IMR-90 (cell line): Measurements from ENCODE around the gene PODXL2. TPM values are rescaled to one million over a fixed set of nuclear protein-coding genes. Genes with fewer than 3 reads are reported as not detected.

ENCODE experiments used
- ATAC-seq: fragments of 200-7000 bp; cut with Tn5 transposase; 2 replicates; pipeline ENCODE4 v1.9.1; 2020; ENCODE audit warnings: low read depth, mild to moderate bottlenecking, moderate library complexity
- BruUV-seq: library from RNA; stranded (reverse); fragments of 400-500 nt; replicated peaks from 2 replicates; lab custom pipeline; 2021; lab: Mats Ljungman, UMichigan
- CTCF ChIA-PET: fragments of 300-600 bp; formaldehyde crosslinking; extraction: SDS; loops from one replicate; lab custom pipeline; 2021; ENCODE audit warnings: antibody characterized with exemption; lab: Yijun Ruan, JAX
- POLR2A ChIA-PET: fragments of 300-600 bp; sonication (Branson Sonifier 250); formaldehyde crosslinking; loops from one replicate; lab custom pipeline; 2022; ENCODE audit warnings: antibody characterized with exemption; ENCODE audit not compliant: unreplicated experiment; lab: Charles Lee
- DNase-seq: peaks from one replicate; pipeline ENCODE4 v3.0.0; 2013
- H2AFZ ChIP-seq: replicated peaks from 2 replicates; pipeline ENCODE3; 2013; ENCODE audit warnings: low read length, mild to moderate bottlenecking; ENCODE audit not compliant: poor library complexity
- H2AK5ac ChIP-seq: 2 replicates; pipeline ENCODE4 v1.6.1; 2013; ENCODE audit warnings: low read depth, low read length, inconsistent platforms
- H2AK9ac ChIP-seq: replicated peaks from 2 replicates; pipeline ENCODE3; 2013; ENCODE audit warnings: mild to moderate bottlenecking, low read depth, low read length, moderate library complexity; ENCODE audit not compliant: poor library complexity
- H2BK120ac ChIP-seq: 2 replicates; pipeline ENCODE4 v1.6.1; 2013; ENCODE audit warnings: low read depth, low read length, inconsistent platforms
- H2BK15ac ChIP-seq: 3 replicates; pipeline ENCODE4 v1.6.1; 2013; ENCODE audit warnings: low read depth, low read length, inconsistent platforms
- H2BK20ac ChIP-seq: 2 replicates; pipeline ENCODE4 v1.6.1; 2013; ENCODE audit warnings: low read depth, mild to moderate bottlenecking, inconsistent platforms, low read length, moderate library complexity
- H2BK5ac ChIP-seq: 2 replicates; pipeline ENCODE4 v1.6.1; 2013; ENCODE audit warnings: mild to moderate bottlenecking, low read depth, low read length, inconsistent platforms; ENCODE audit not compliant: poor library complexity, severe bottlenecking
- H3K14ac ChIP-seq: replicated peaks from 2 replicates; pipeline ENCODE4 v1.6.1; 2013; ENCODE audit warnings: low read depth, low read length, inconsistent platforms
- H3K18ac ChIP-seq: 2 replicates; pipeline ENCODE4 v1.6.1; 2013; ENCODE audit warnings: low read depth, low read length, control low read depth
- H3K23ac ChIP-seq: 2 replicates; pipeline ENCODE4 v1.6.1; 2013; ENCODE audit warnings: low read depth, low read length, inconsistent platforms
- H3K27ac ChIP-seq: 2 replicates; pipeline ENCODE4 v1.5.1; 2013; ENCODE audit warnings: mild to moderate bottlenecking, control low read depth, low read length; ENCODE audit not compliant: insufficient read depth
- H3K27me3 ChIP-seq: 2 replicates; pipeline ENCODE4 v1.6.1; 2013; ENCODE audit warnings: low read length; ENCODE audit not compliant: control insufficient read depth, insufficient read depth
- H3K36me3 ChIP-seq: 2 replicates; pipeline ENCODE4 v1.6.1; 2013; ENCODE audit warnings: low read length, mixed read lengths; ENCODE audit not compliant: control insufficient read depth, insufficient read depth
- H3K4ac ChIP-seq: 2 replicates; pipeline ENCODE4 v1.6.1; 2013; ENCODE audit warnings: low read depth, low read length, inconsistent platforms
- H3K4me1 ChIP-seq: 2 replicates; pipeline ENCODE4 v1.6.1; 2013; ENCODE audit warnings: low read length, mixed read lengths; ENCODE audit not compliant: control insufficient read depth, insufficient read depth
- H3K4me2 ChIP-seq: 2 replicates; pipeline ENCODE4 v1.6.1; 2013; ENCODE audit warnings: low read depth, mild to moderate bottlenecking, control low read depth, low read length, moderate library complexity
- H3K4me3 ChIP-seq: 2 replicates; pipeline ENCODE4 v1.5.1; 2013; ENCODE audit warnings: low read depth, mild to moderate bottlenecking, control low read depth, low read length, moderate library complexity; ENCODE audit not compliant: insufficient read depth
- H3K56ac ChIP-seq: 2 replicates; pipeline ENCODE4 v1.6.1; 2013; ENCODE audit warnings: low read length, inconsistent platforms; ENCODE audit not compliant: insufficient read depth; ENCODE audit errors: extremely low read depth
- H3K79me1 ChIP-seq, 2 experiments: 2 replicates each; pipeline ENCODE4 v1.6.1; 2013; ENCODE audit warnings: low read length in 2 of 2, inconsistent platforms in 1 of 2, low read depth in 1 of 2
- H3K9ac ChIP-seq: 2 replicates; pipeline ENCODE4 v1.6.1; 2013; ENCODE audit warnings: low read depth, low read length, control low read depth
- H3K9me1 ChIP-seq: 2 replicates; pipeline ENCODE4 v1.6.1; 2013; ENCODE audit warnings: low read length, inconsistent platforms; ENCODE audit not compliant: insufficient read depth
- H3K9me3 ChIP-seq: 2 replicates; pipeline ENCODE4 v1.6.1; 2013; ENCODE audit warnings: low read length; ENCODE audit not compliant: control insufficient read depth, insufficient read depth
- H4K20me1 ChIP-seq: 2 replicates; pipeline ENCODE4 v1.6.1; 2013; ENCODE audit warnings: low read length, inconsistent platforms; ENCODE audit not compliant: insufficient read depth
- H4K5ac ChIP-seq: 2 replicates; pipeline ENCODE4 v1.6.1; 2013; ENCODE audit warnings: mild to moderate bottlenecking, low read depth, low read length, control low read depth
- H4K8ac ChIP-seq, 2 experiments: 2 replicates each; pipeline ENCODE4 v1.6.1; 2013; ENCODE audit warnings: low read depth in 2 of 2, low read length in 2 of 2, control low read depth in 1 of 2, inconsistent platforms in 1 of 2
- H4K91ac ChIP-seq: 2 replicates; pipeline ENCODE4 v1.6.1; 2013; ENCODE audit warnings: low read depth, low read length, inconsistent platforms; ENCODE audit not compliant: insufficient read depth
- BHLHE40 ChIP-seq: fragments of 150-350 bp; IDR thresholded peaks from 2 replicates; pipeline ENCODE4 v1.6.1; 2016; ENCODE audit warnings: mild to moderate bottlenecking, low read depth, low read length
- CEBPB ChIP-seq: IDR thresholded peaks from 2 replicates; pipeline ENCODE4 v1.6.1; 2012; ENCODE audit warnings: low read depth, low read length, improper control_type of control experiment
- CHD1 ChIP-seq: IDR thresholded peaks from 2 replicates; pipeline ENCODE4 v1.6.1; 2012; ENCODE audit warnings: low read depth, low read length, improper control_type of control experiment
- MAFK ChIP-seq: IDR thresholded peaks from 2 replicates; pipeline ENCODE4 v1.6.1; 2012; ENCODE audit warnings: low read depth, low read length, improper control_type of control experiment
- MAZ ChIP-seq: IDR thresholded peaks from 2 replicates; pipeline ENCODE4 v1.6.1; 2012; ENCODE audit warnings: low read depth, mild to moderate bottlenecking, low read length, improper control_type of control experiment, moderate library complexity, borderline replicate concordance
- MXI1 ChIP-seq: IDR thresholded peaks from 2 replicates; pipeline ENCODE4 v1.6.1; 2012; ENCODE audit warnings: low read depth, mild to moderate bottlenecking, low read length, moderate library complexity, borderline replicate concordance
- NFE2L2 ChIP-seq: fragments of 150-350 bp; IDR thresholded peaks from 2 replicates; pipeline ENCODE4 v1.6.1; 2016; ENCODE audit warnings: low read depth, mild to moderate bottlenecking, low read length
- POLR2A ChIP-seq: IDR thresholded peaks from 2 replicates; pipeline ENCODE4 v1.6.1; 2012; ENCODE audit warnings: mild to moderate bottlenecking, low read depth, low read length
- RAD21 ChIP-seq: IDR thresholded peaks from 2 replicates; pipeline ENCODE4 v1.6.1; 2012; ENCODE audit warnings: low read length, improper control_type of control experiment
- WGBS, 2 experiments: methylation state at CpG; one replicate each; pipeline versions ENCODE4 v1.1.5 to v1.1.7; 2013; ENCODE audit warnings: missing lambda C conversion rate in 2 of 2; ENCODE audit not compliant: insufficient read length in 1 of 2; ENCODE audit errors: extremely low coverage in 2 of 2; 5-methylcytosine and 5-hydroxymethylcytosine counted together
- dilution Hi-C: fragments of 300-500 bp; cut with HindIII; formaldehyde crosslinking; loops from one replicate; pipeline ENCODE4 v1.14.3; 2018; ENCODE audit warnings: low sequenced_read_pairs; ENCODE audit not compliant: unreplicated experiment
- in situ Hi-C: fragments of 300-500 bp; cut with MboI; formaldehyde crosslinking; loops from 3 replicates; pipeline ENCODE4 v1.14.3; 2019; ENCODE audit warnings: low sequenced_read_pairs, inconsistent platforms, mixed read lengths
- intact Hi-C: fragments of 100-400 bp; cut with micrococcal nuclease; formaldehyde crosslinking; loops from 2 replicates; pipeline ENCODE4 v1.10.0; 2022
- polyA plus RNA-seq, 3 experiments: library from polyadenylated mRNA; depleted of rRNA; stranded (reverse); fragments of >200 nt; gene quantifications; 2 replicates each; pipeline ENCODE4 v1.2.3, GENCODE V29; 2012; ENCODE audit warnings: low replicate concordance in 1 of 3
- total RNA-seq: library from RNA; depleted of rRNA; stranded (reverse); fragments of >200 nt; gene quantifications from 2 replicates; pipeline ENCODE4 v1.2.3, GENCODE V29; 2012
- TF ChIP-seq, protein P1 (sequence below): conservative IDR thresholded peaks from 2 replicates; pipeline ENCODE4 v1.5.1; 2012; ENCODE audit warnings: mild to moderate bottlenecking, low read depth, low read length, improper control_type of control experiment
- TF ChIP-seq, protein P2 (sequence below): fragments of 150-350 bp; IDR thresholded peaks from 2 replicates; pipeline ENCODE4 v1.6.1; 2017; ENCODE audit warnings: mild to moderate bottlenecking, antibody characterized with exemption, low read length, low read depth

Gene PODXL2
- total and polyA plus RNA-seq, 2 of the 4 experiments (the other 2 are of a cell fraction), result 1.6 to 5.4 TPM

DNA sequence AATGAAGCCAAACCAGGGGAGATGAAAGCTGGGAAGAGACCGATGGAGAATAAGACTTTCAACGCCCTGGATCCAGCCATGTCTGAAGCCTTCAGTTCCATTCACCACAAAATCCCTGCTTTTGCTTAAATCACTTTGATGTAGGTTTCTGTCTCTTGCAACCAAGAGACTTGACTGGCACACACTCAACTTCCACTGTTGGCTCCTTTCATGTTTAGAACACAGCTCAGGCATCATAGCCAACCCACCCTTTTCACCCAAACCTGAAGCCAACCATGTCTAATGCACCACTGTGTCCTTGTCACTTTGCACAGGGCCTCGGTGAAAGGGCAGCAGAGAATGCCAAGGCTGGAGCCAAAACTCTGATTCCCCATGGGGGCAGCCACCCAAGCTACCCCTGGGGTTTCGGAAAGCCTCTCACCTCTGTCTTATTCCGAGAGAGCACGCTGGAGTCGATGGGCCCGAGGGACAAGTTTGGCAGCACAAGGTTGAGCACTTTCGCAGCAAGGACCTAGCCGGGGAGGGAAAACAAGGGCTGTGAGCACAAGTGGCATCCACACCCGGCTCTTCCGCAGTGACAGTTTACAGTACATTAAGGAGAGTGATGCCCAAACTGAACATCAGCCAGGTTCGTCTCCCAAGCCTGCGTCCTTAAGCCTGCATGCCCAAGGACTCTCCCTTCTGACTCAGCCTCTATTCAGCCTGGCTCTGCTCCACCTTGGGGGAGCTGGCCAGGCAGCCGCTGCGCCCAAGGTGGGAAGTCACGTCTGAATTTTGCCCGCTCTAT lies 81.4 kb downstream of the PODXL2 start (continued):
- TF ChIP-seq CEBPB, result no peak
- no peak for TF ChIP-seq MXI1
- TF ChIP-seq CHD1, result no peak
- no peak for TF ChIP-seq MAFK
- TF ChIP-seq MAZ, result no peak

DNA sequence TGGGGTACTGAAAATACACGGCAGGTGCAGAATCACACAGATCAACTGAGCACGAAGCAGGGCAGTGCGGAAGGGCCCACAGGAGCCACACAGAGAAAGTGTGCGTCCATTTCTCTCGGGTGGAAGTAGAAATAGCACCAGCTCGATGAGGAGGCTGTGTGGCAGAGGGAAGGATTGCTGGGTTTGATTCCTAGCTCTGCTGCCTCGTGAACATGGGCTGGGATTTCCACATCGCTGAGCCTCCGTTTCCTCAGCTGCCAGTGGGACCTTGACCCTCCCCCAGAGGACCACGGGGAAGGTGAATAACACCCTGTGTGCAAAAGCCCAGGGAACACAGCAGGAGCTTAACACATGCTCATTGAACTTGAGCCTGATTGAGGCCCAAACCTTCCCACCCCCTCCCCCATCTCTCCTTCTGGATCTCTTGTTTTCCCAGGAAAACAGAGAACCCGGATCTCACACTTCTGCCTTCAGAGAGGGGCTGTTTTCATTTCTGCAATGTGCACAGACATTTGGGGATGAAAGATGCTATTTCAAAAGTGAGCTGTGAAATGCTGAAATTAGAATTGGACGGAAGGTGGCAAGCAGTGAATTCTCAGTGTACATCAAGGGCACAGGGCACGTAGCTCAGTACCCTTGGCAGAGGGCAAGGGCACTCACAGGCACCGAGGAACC lies 82.2 kb downstream of the PODXL2 start:
- Histone ChIP-seq H3K36me3 (peaks cover 11% of the 10 kb centered on the region), H4K20me1 (no peaks in the 10 kb centered on the region), H3K27me3 (no peaks in the 10 kb centered on the region), H3K9me3 (no peaks in the 10 kb centered on the region), H3K56ac (no peak overlapping the region), H2AFZ (peak overlapping the region; percentile 8), H3K14ac (0 out of 2 replicates have a peak overlapping the region, but pooled peaks have one; percentile 37), H2AK9ac (no peak overlapping the region), H2AK5ac (no peak overlapping the region), H4K8ac (no peak overlapping the region), H3K27ac (no peak overlapping the region), H2BK5ac (no peak overlapping the region), H3K23ac (peak overlapping the region; percentile 33; the same call in 1 of the 2 replicates), H3K79me1 (peaks cover 10 to 47% of the 10 kb centered on the region in 2 experiments; a peak in 3 of 4 replicates), H3K9ac (no peak overlapping the region), H2BK15ac (no peak overlapping the region), H3K9me1 (peaks cover 15% of the 10 kb centered on the region), H4K5ac (no peak overlapping the region), H3K4me3 (no peak overlapping the region), H2BK20ac (no peak overlapping the region), H4K91ac (no peak overlapping the region), H2BK120ac (no peak overlapping the region), H3K4me2 (no peak overlapping the region), H3K4ac (no peak overlapping the region), H3K18ac (no peak overlapping the region), H3K4me1 (peaks cover 5% of the 10 kb centered on the region; the same call in 1 of the 2 replicates)
- ATAC-seq (no peak), DNase-seq (no peak)
- intact Hi-C loops, result no loop called here
- ChIA-PET POLR2A (no interaction called here), CTCF (no interaction called here)
- 65% methylated on average over 6 of the region's 14 CpGs; no CpG with 5 or more reads in 1 of the 2 experiments for WGBS, 2 experiments
- dilution Hi-C loops, result no loop called here
- BruUV-seq, result no TSS peak
- in situ Hi-C loops, result no loop called here
- TF ChIP-seq BHLHE40, result no peak
- TF ChIP-seq, protein P1, sequence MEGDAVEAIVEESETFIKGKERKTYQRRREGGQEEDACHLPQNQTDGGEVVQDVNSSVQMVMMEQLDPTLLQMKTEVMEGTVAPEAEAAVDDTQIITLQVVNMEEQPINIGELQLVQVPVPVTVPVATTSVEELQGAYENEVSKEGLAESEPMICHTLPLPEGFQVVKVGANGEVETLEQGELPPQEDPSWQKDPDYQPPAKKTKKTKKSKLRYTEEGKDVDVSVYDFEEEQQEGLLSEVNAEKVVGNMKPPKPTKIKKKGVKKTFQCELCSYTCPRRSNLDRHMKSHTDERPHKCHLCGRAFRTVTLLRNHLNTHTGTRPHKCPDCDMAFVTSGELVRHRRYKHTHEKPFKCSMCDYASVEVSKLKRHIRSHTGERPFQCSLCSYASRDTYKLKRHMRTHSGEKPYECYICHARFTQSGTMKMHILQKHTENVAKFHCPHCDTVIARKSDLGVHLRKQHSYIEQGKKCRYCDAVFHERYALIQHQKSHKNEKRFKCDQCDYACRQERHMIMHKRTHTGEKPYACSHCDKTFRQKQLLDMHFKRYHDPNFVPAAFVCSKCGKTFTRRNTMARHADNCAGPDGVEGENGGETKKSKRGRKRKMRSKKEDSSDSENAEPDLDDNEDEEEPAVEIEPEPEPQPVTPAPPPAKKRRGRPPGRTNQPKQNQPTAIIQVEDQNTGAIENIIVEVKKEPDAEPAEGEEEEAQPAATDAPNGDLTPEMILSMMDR, result no peak
- no peak for TF ChIP-seq MXI1
- TF ChIP-seq RAD21, result no peak
- TF ChIP-seq NFE2L2, result no peak
- TF ChIP-seq CEBPB, result no peak
- TF ChIP-seq POLR2A, result no peak
- TF ChIP-seq, protein P2, sequence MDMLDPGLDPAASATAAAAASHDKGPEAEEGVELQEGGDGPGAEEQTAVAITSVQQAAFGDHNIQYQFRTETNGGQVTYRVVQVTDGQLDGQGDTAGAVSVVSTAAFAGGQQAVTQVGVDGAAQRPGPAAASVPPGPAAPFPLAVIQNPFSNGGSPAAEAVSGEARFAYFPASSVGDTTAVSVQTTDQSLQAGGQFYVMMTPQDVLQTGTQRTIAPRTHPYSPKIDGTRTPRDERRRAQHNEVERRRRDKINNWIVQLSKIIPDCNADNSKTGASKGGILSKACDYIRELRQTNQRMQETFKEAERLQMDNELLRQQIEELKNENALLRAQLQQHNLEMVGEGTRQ, result no peak
